ENCODE results near the gene MGST2. TPM values are rescaled to one million over a fixed set of nuclear protein-coding genes. Genes with fewer than 3 reads are reported as not detected.
"Not testable (repeated sequence)": the region's sequence is repeated elsewhere in the genome, so short reads cannot be mapped to it uniquely, and the experiment has no call there.

MGST2 gene
- total RNA-seq, 6 experiments from 2014 or later, result 105 to 125 (median 114) TPM

DNA sequence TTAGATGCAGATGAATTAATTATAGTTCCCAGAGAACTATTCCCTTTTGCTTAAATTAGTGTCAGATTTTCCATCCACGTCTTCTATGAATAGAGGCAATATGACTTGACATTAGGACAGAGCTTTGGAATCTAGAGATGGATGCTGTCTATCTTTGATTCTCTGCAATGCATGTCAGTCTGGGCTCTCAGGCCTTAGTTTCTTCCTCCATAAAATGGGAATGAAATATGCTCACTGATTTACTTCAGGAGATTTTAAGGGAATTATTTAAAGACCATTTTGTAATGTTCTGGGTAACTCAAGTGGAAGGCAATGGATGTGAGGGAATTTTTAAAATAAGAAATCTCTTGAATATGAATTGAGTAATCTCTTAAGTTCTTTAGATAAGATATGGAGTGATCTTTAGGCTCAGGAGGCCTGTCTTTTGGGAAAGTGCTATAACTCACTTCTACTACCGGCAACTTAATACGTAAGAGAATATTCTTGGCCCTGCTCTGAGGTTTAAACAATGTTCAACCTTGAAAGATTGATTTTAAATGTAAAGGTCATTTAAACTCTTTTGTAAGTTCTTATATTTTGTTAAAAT lies 29.0 kb downstream of the MGST2 start:
- TF ChIP-seq, protein P1, sequence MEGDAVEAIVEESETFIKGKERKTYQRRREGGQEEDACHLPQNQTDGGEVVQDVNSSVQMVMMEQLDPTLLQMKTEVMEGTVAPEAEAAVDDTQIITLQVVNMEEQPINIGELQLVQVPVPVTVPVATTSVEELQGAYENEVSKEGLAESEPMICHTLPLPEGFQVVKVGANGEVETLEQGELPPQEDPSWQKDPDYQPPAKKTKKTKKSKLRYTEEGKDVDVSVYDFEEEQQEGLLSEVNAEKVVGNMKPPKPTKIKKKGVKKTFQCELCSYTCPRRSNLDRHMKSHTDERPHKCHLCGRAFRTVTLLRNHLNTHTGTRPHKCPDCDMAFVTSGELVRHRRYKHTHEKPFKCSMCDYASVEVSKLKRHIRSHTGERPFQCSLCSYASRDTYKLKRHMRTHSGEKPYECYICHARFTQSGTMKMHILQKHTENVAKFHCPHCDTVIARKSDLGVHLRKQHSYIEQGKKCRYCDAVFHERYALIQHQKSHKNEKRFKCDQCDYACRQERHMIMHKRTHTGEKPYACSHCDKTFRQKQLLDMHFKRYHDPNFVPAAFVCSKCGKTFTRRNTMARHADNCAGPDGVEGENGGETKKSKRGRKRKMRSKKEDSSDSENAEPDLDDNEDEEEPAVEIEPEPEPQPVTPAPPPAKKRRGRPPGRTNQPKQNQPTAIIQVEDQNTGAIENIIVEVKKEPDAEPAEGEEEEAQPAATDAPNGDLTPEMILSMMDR (IDR thresholded peaks at IDR 0.05), result no peak
- TF ChIP-seq POLR2A (IDR thresholded peaks at IDR 0.05), result no peak
- Histone ChIP-seq H3K4me1 (peaks cover 0 to 43% (median 19%) of the 10 kb centered on the region in 4 donors), H3K27ac (no peak overlapping the region), H3K36me3 (peaks cover 0 to 20% (median 2%) of the 10 kb centered on the region in 4 donors), H3K9me3 (no peaks in the 10 kb centered on the region), H3K27me3 (no peaks in the 10 kb centered on the region), H3K4me3 (no peak overlapping the region)
- DNase-seq, result no peak
- 88% methylated on average over 3 of the region's 3 CpGs for WGBS (ENCODE audit: insufficient coverage, low coverage, low lambda C conversion rate, missing lambda C conversion rate)
- ATAC-seq, result no peak
- intact Hi-C loops (cut with DNase I), result no loop called here

DNA sequence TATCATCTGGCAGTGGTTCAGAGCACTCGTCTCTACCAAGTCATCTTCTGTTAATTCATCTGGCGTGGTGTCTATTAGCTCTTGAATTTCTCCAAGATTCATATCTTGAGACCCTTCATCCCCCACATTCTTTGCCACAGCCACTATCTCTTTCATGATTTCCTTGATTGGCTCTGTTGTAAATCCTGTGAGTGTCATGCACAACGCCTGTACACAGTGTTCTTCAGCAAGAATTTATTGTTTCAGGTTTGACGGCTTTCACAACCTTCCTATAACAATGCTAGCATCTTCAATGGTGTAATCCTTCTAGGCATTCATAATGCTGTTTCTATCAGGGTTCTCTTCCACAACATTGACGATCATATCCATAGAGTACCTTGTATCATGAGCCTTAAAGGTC lies 30.9 kb downstream of the MGST2 start:
- 93% methylated on average over 5 of the region's 5 CpGs for WGBS (ENCODE audit: insufficient coverage, low coverage, low lambda C conversion rate, missing lambda C conversion rate)
- H3K4me1 ChIP-seq, result peaks cover 0 to 24% (median 8%) of the 10 kb centered on the region in 4 donors
- ATAC-seq, result no peak
- H3K27ac ChIP-seq, result no peak overlapping the region
- no peak for TF ChIP-seq POLR2A (IDR thresholded peaks at IDR 0.05)
- TF ChIP-seq, protein P1 (IDR thresholded peaks at IDR 0.05), result no peak
- no peaks in the 10 kb centered on the region for H3K27me3 ChIP-seq
- DNase-seq, result no peak
- H3K9me3 ChIP-seq, result no peaks in the 10 kb centered on the region
- H3K36me3 ChIP-seq, result peaks cover 0 to 20% (median 2%) of the 10 kb centered on the region in 4 donors
- intact Hi-C loops (cut with DNase I), result no loop called here
- H3K4me3 ChIP-seq, result no peak overlapping the region

DNA sequence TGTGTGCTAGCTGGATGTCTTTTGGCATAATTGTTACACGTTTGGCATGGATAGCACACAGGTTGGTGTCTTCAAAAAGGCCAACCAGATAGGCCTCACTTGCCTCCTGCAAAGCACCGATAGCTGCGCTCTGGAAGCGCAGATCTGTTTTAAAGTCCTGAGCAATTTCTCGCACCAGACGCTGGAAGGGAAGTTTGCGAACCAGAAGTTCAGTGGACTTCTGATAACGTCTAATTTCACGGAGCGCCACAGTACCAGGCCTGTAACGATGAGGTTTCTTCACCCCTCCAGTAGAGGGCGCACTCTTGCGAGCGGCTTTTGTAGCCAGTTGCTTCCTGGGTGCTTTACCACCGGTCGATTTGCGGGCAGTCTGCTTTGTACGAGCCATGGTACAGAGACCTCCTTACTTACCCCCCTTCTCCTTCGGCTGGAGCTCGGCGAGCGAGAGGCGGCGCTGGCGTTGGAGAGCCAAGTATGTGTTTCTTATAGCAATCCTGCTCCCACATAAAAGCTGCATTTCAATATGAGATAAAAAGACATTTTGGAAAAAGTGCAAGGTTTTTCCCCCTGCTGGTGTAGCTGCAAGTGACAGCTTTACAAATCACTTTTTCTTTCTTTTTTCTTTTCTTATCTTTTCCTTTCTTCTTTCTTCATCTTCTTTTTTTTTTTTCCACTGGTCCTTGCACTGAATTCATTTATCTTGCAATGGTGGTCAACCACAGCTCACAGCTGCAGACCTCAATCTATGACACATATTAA lies 32.7 kb downstream of the MGST2 start:
- TF ChIP-seq, protein P1 (IDR thresholded peaks at IDR 0.05), result peak in 3 of 4 donors; percentile 5 to 14 (median 9)
- intact Hi-C loops (cut with DNase I); H3K4me1 ChIP-seq; ATAC-seq; H3K9me3 ChIP-seq; H3K27me3 ChIP-seq; DNase-seq; H3K27ac ChIP-seq; H3K4me3 ChIP-seq: not testable (repeated sequence)
- 80% methylated on average over 1 of the region's 25 CpGs for WGBS (ENCODE audit: insufficient coverage, low coverage, low lambda C conversion rate, missing lambda C conversion rate)
- peaks cover 0 to 20% (median 2%) of the 10 kb centered on the region in 4 donors for H3K36me3 ChIP-seq

DNA sequence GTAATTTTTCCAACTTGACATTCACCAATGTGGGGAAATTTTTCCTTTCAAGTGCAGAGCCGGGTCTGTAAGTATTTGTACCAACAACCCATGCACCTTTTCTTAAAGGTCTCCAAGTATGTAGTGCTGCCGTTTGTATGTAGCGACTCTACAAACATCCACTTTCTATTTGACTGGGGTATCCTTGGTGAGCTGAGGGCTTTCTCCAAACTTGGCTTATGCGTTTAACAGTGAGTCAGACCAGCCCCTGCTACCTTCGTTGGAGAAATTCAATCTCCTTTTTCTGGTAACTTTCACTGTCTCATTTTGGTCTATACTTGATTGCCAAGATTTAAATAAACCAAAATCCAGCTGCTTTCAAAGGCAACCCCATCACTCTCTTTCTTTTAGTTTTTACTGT lies 34.9 kb downstream of the MGST2 start:
- 88% methylated on average over 5 of the region's 5 CpGs for WGBS (ENCODE audit: insufficient coverage, low coverage, low lambda C conversion rate, missing lambda C conversion rate)
- ATAC-seq, result no peak
- Histone ChIP-seq H3K36me3 (peaks cover 0 to 20% (median 9%) of the 10 kb centered on the region in 4 donors), H3K27ac (no peak overlapping the region), H3K4me3 (no peak overlapping the region), H3K9me3 (no peaks in the 10 kb centered on the region), H3K4me1 (no peaks in the 10 kb centered on the region), H3K27me3 (no peaks in the 10 kb centered on the region)
- TF ChIP-seq, protein P1 (IDR thresholded peaks at IDR 0.05), result no peak
- TF ChIP-seq POLR2A (IDR thresholded peaks at IDR 0.05), result no peak
- intact Hi-C loops (cut with DNase I), result no loop called here
- DNase-seq, result no peak

All from right lobe of liver (tissue), 6 donors.